GF-D8 (cell line): ENCODE data around the gene CYB561D1.

ENCODE experiments used
- DNase-seq: peaks from one replicate; lab custom pipeline; 2025; lab: John Stamatoyannopoulos, UW

Gene CYB561D1

GRCh38 chr1:109530457-109531087, 36.7 kb downstream of the CYB561D1 start:
- DNase-seq = no peak

GRCh38 chr1:109531380-109531779, 37.5 kb downstream of the CYB561D1 start:
- no peak for DNase-seq

- no peak for DNase-seq
Observed at GRCh38 chr1:109531826-109532364, 38.0 kb downstream of the CYB561D1 start.

- peak; percentile 44 for DNase-seq
Observed at GRCh38 chr1:109532365-109533136, 38.7 kb downstream of the CYB561D1 start.

GRCh38 chr1:109534307-109534858, 40.5 kb downstream of the CYB561D1 start:
- no peak for DNase-seq

- no peak for DNase-seq
Observed at GRCh38 chr1:109535481-109535880, 41.6 kb downstream of the CYB561D1 start.

GRCh38 chr1:109535971-109536491, 42.1 kb downstream of the CYB561D1 start:
- DNase-seq = no peak

GRCh38 chr1:109537450-109538178, 43.7 kb downstream of the CYB561D1 start:
- DNase-seq = no peak

GRCh38 chr1:109538827-109539555, 45.1 kb downstream of the CYB561D1 start:
- no peak for DNase-seq

GRCh38 chr1:109539676-109540075, 45.8 kb downstream of the CYB561D1 start, which contains the start of gene GPR61:
Gene GPR61 (plus strand): TSS chr1:109539872. CDS start chr1:109543023, 3,151 bp downstream.
- DNase-seq = no peak

- no peak for DNase-seq
Observed at GRCh38 chr1:109541102-109541501, 47.2 kb downstream of the CYB561D1 start.

GRCh38 chr1:109542657-109543056, 48.8 kb downstream of the CYB561D1 start:
- no peak for DNase-seq

- DNase-seq = no peak
Observed at GRCh38 chr1:109543283-109543987, 49.5 kb downstream of the CYB561D1 start.

- no peak for DNase-seq
Observed at GRCh38 chr1:109543988-109544735, 50.3 kb downstream of the CYB561D1 start.

- DNase-seq = peak; percentile 64
Observed at GRCh38 chr1:109546311-109547109, 52.6 kb downstream of the CYB561D1 start.

GRCh38 chr1:109547463-109548320, 53.8 kb downstream of the CYB561D1 start:
- no peak for DNase-seq

- peak; percentile 88 for DNase-seq
Observed at GRCh38 chr1:109548321-109549267, 54.7 kb downstream of the CYB561D1 start, which contains the start of gene GNAI3. Gene GNAI3 (plus strand): TSS chr1:109548615. CDS start chr1:109548721, 106 bp downstream.
